GM23338 (cell line): ENCODE results near the gene CCDC137. TPM values are rescaled to one million over a fixed set of nuclear protein-coding genes. Genes with fewer than 3 reads are reported as not detected.

Experiments
- ATAC-seq: fragments of 200-7000 bp; cut with Tn5 transposase; 3 replicates; pipeline ENCODE4 v1.9.1; 2020
- DNase-seq: peaks from one replicate; pipeline ENCODE4 v3.0.0-alpha.2; 2015; ENCODE audit warnings: low spot score
- H2AFZ ChIP-seq: fragments of 200-600 bp; sonication (generic); 2 replicates; pipeline ENCODE4 v1.8.0; 2016; ENCODE audit warnings: antibody characterized with exemption, mild to moderate bottlenecking, moderate library complexity
- H3F3A ChIP-seq: fragments of 200-600 bp; sonication (generic); replicated peaks from 2 replicates; pipeline ENCODE4 v1.8.0; 2017; ENCODE audit warnings: antibody characterized with exemption, mixed run types, low read depth
- H3K27ac ChIP-seq: fragments of 200-600 bp; sonication (generic); 2 replicates; pipeline ENCODE4 v1.6.1; 2016; ENCODE audit warnings: low read depth
- H3K27me3 ChIP-seq: fragments of 200-600 bp; sonication (generic); 2 replicates; pipeline ENCODE4 v1.8.0; 2016; ENCODE audit warnings: mild to moderate bottlenecking, mixed run types, moderate library complexity; ENCODE audit not compliant: insufficient read depth
- H3K36me3 ChIP-seq: fragments of 200-600 bp; sonication (generic); 2 replicates; pipeline ENCODE4 v1.8.0; 2016; ENCODE audit warnings: mild to moderate bottlenecking; ENCODE audit not compliant: insufficient read depth
- H3K4me1 ChIP-seq: fragments of 200-600 bp; sonication (generic); 2 replicates; pipeline ENCODE4 v1.8.0; 2016; ENCODE audit warnings: mild to moderate bottlenecking, moderate library complexity; ENCODE audit not compliant: insufficient read depth
- H3K4me2 ChIP-seq: fragments of 200-600 bp; sonication (generic); 2 replicates; pipeline ENCODE4 v1.7.1; 2017; ENCODE audit warnings: mixed run types
- H3K4me3 ChIP-seq: fragments of 200-600 bp; sonication (generic); 2 replicates; pipeline ENCODE4 v1.6.1; 2016; ENCODE audit warnings: mixed run types
- H3K79me2 ChIP-seq: fragments of 200-600 bp; sonication (generic); replicated peaks from 2 replicates; pipeline ENCODE4 v1.8.0; 2017; ENCODE audit warnings: mild to moderate bottlenecking; ENCODE audit not compliant: insufficient read depth
- H3K9me2 ChIP-seq: fragments of 200-600 bp; sonication (generic); 2 replicates; pipeline ENCODE4 v1.8.0; 2017; ENCODE audit not compliant: insufficient read depth
- H4K20me1 ChIP-seq: fragments of 200-600 bp; sonication (generic); replicated peaks from 2 replicates; pipeline ENCODE4 v1.8.0; 2017; ENCODE audit warnings: mild to moderate bottlenecking; ENCODE audit not compliant: insufficient read depth
- H3K27ac Mint-ChIP-seq: 2 replicates; pipeline ENCODE4 v1.8.0; 2020; ENCODE audit warnings: inconsistent platforms, mild to moderate bottlenecking, moderate library complexity, mixed read lengths
- H3K27me3 Mint-ChIP-seq: 3 replicates; pipeline ENCODE4 v1.8.0; 2022; ENCODE audit warnings: low read depth, mild to moderate bottlenecking, moderate library complexity, mixed read lengths, inconsistent platforms; ENCODE audit not compliant: insufficient read depth, poor library complexity
- H3K36me3 Mint-ChIP-seq: 3 replicates; pipeline ENCODE4 v1.8.0; 2021; ENCODE audit warnings: low read depth, mild to moderate bottlenecking, inconsistent platforms, moderate library complexity, mixed read lengths
- H3K4me1 Mint-ChIP-seq: 3 replicates; pipeline ENCODE4 v1.8.0; 2020; ENCODE audit warnings: mild to moderate bottlenecking, inconsistent platforms, mixed read lengths
- H3K4me3 Mint-ChIP-seq: 3 replicates; pipeline ENCODE4 v1.8.0; 2021; ENCODE audit warnings: moderate library complexity, mild to moderate bottlenecking, inconsistent platforms, mixed read lengths
- H3K9me3 Mint-ChIP-seq: 3 replicates; pipeline ENCODE4 v1.8.0; 2020; ENCODE audit warnings: moderate library complexity, mild to moderate bottlenecking, inconsistent platforms, mixed read lengths
- EZH2 ChIP-seq: fragments of 200-600 bp; sonication (generic); IDR thresholded peaks from one replicate; pipeline ENCODE4 v1.8.0; 2017; ENCODE audit warnings: antibody characterized with exemption, mild to moderate bottlenecking, low read depth; ENCODE audit not compliant: unreplicated experiment
- NANOG ChIP-seq: IDR thresholded peaks from 2 replicates; pipeline ENCODE4 v1.6.1; 2016; ENCODE audit warnings: antibody characterized with exemption, borderline replicate concordance
- POLR2AphosphoS5 ChIP-seq: IDR thresholded peaks from 2 replicates; pipeline ENCODE4 v1.6.1; 2016; ENCODE audit warnings: antibody characterized with exemption, low read depth
- STAT1 ChIP-seq: IDR thresholded peaks from one replicate; pipeline ENCODE4 v1.6.1; 2016; ENCODE audit warnings: antibody characterized with exemption; ENCODE audit not compliant: unreplicated experiment
- ZNF114 ChIP-seq: fragments of 250-450 bp; sonication (Bioruptor Pico); IDR thresholded peaks from 2 replicates; pipeline ENCODE4 v1.5.0; 2020; ENCODE audit warnings: mild to moderate bottlenecking, moderate library complexity
- ZNF331 ChIP-seq: fragments of 250-450 bp; sonication (Bioruptor Pico); IDR thresholded peaks from 2 replicates; pipeline ENCODE4 v1.5.0; 2020; ENCODE audit warnings: low read depth, mild to moderate bottlenecking, moderate library complexity
- ZNF462 ChIP-seq: fragments of 250-450 bp; sonication (Bioruptor Pico); IDR thresholded peaks from 2 replicates; pipeline ENCODE4 v1.5.0; 2020; ENCODE audit warnings: mild to moderate bottlenecking, moderate library complexity
- polyA plus RNA-seq: library from polyadenylated mRNA; unstranded; fragments of >200 nt; fragmentation: Nextera tagmentation; extraction: Ambion mirVana; gene quantifications from 2 replicates; pipeline ENCODE4 v1.2.1, GENCODE V29; 2016
- total RNA-seq: library from RNA; depleted of rRNA; stranded (reverse); fragments of >200 nt; shearing (Covaris generic); gene quantifications from 2 replicates; pipeline ENCODE4 v1.2.3, GENCODE V29; 2014
- TF ChIP-seq, protein P1 (sequence below): IDR thresholded peaks from 2 replicates; pipeline ENCODE4 v1.6.1; 2016; ENCODE audit warnings: antibody characterized with exemption

The CCDC137 gene
- total and polyA plus RNA-seq, 2 experiments from 2014 or later: 26.1 to 73.4 TPM

DNA sequence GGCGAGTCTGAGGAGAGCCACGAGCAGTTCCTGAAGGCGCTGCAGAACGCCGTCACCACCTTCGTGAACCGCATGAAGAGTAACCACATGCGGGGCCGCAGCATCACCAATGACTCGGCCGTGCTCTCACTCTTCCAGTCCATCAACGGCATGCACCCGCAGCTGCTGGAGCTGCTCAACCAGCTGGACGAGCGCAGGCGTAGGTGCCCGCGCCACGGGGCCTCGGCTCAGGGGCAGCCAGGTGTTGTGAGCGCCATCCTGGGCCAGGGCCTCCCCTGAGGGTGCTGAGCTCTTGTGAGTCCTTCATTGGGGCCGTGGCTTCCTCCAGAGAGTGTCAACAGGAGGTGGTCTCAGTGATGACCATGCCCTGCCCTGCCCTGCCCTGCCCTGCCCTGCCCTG is 29.3 kb downstream of the CCDC137 start (continued):
- TF ChIP-seq ZNF462 (CRISPR knock-in tag): no peak

- peaks cover 45% of the 10 kb centered on the region for H3K36me3 Mint-ChIP-seq
- Histone ChIP-seq H3K27ac (no peak overlapping the region), H3K36me3 (no peaks in the 10 kb centered on the region), H3F3A (0 out of 2 replicates have a peak, but pooled peaks cover 11% of the 10 kb centered on the region), H4K20me1 (peaks cover 4% of the 10 kb centered on the region; the same call in 1 of the 2 replicates), H3K27me3 (no peaks in the 10 kb centered on the region), H3K4me2 (no peak overlapping the region), H2AFZ (no peak overlapping the region), H3K4me3 (no peak overlapping the region), H3K79me2 (peaks cover 21% of the 10 kb centered on the region), H3K4me1 (no peaks in the 10 kb centered on the region), H3K9me2 (no peaks in the 10 kb centered on the region)
- peaks cover 7% of the 10 kb centered on the region for H3K27me3 Mint-ChIP-seq
- no peak overlapping the region for H3K4me3 Mint-ChIP-seq
- peaks cover 4% of the 10 kb centered on the region; the same call in 1 of the 3 replicates for H3K4me1 Mint-ChIP-seq
- H3K9me3 Mint-ChIP-seq: no peaks in the 10 kb centered on the region
- H3K27ac Mint-ChIP-seq: no peak overlapping the region
- DNase-seq (no peak), ATAC-seq (no peak)
- TF ChIP-seq ZNF462 (CRISPR knock-in tag): no peak
- no peak for TF ChIP-seq ZNF114 (CRISPR knock-in tag)
- no peak for TF ChIP-seq NANOG
- TF ChIP-seq STAT1: no peak
- TF ChIP-seq ZNF331 (CRISPR knock-in tag): no peak
- TF ChIP-seq, protein P1, sequence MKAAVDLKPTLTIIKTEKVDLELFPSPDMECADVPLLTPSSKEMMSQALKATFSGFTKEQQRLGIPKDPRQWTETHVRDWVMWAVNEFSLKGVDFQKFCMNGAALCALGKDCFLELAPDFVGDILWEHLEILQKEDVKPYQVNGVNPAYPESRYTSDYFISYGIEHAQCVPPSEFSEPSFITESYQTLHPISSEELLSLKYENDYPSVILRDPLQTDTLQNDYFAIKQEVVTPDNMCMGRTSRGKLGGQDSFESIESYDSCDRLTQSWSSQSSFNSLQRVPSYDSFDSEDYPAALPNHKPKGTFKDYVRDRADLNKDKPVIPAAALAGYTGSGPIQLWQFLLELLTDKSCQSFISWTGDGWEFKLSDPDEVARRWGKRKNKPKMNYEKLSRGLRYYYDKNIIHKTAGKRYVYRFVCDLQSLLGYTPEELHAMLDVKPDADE: no peak
- no peak for TF ChIP-seq EZH2
- TF ChIP-seq POLR2AphosphoS5: no peak
Measured at GRCh38 chr17:81696218-81696941, 29.8 kb downstream of the CCDC137 start.
